Dermis blood vessel endothelial cell (primary cell): ENCODE data around the gene KLK10. TPM values are rescaled to one million over a fixed set of nuclear protein-coding genes. Genes with fewer than 3 reads are reported as not detected.

ENCODE experiments used
- DNase-seq: peaks from one replicate; pipeline ENCODE4 v3.0.0; 2010
- total RNA-seq: library from RNA; depleted of rRNA; stranded (reverse); fragments of >200 nt; gene quantifications from 2 replicates; pipeline ENCODE4 v1.2.3, GENCODE V29; 2014

KLK10 gene
- total RNA-seq, 1 donor from 2014 or later = 1.0 TPM

DNA sequence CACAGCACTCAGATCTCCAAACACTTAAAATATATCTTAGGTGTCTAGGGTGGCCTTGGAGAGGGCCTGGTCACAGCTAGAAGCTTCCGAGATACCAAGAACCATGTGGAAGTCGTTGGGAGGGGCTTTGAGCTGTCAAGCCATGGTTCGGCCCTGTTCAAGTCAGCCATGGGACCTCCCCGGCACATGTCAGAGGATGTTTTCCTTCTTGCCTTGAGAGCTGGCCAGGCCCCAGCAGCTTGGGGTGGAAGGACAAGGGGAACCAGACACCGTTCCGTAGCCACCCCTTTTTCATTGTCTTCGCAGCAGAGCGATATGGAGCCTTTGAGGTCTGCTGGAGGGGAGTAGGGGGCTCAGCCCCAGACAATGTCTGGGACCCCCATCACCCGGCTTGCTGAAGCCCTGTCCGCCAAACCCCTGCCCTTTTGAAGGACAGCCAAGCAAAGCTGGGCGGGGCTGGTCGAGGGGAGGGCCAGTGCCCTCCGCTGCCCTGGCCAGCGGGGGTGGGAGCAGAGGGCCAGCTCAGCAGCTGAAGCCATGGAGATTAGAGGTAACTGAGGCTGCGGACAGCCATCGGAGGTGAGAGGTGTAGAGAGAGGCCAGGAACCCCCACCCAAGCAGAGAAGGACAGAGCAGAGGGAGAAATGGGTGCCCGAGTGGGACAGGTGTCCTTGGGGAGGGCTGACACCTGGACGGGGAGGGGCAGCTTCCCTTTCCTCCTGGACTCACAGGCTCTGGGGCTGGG is 6.5 kb upstream of the KLK10 start:
- DNase-seq = no peak

DNA sequence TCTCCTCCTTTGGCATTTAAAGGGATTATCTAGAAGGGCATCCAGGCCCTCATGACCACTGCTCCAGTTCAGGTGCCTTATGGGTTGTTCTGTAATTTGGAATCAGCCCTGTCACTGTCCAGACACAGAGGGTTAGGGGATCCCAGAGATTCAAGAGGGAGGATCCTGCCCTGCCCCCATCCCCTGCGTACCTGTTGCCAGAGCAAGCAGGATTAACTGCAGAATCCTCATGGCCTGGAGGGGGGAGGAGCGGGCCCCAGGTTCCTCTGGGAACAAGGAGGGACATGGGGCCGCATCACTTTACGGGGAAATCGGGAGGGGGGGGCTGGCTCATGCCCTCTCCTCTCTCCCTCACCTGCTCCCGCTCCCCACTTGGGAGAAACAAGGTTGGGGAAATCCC is 5.9 kb upstream of the KLK10 start:
- no peak for DNase-seq

- DNase-seq = no peak
Measured at GRCh38 chr19:51024924-51025323, 5.4 kb upstream of the KLK10 start.

DNA sequence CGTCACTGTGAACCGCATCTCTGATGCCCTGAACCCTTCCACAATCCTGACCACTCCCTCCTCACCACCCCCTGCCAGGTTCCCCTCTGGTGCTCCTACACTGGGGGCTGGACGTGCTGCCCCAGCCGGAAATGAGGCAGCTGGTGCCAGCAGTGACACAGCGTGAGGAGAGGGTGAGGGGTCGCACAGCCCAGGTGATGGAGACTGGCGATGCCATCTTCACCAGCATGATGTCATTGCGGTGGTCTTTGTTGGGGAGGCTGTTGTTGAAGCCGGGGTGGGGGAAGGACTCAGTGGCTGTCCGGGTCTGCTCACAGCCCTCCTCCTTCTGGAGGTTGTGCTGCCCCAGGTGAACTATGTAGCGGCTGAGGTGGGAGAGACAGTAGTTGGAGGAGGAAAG is 4.4 kb upstream of the KLK10 start:
- DNase-seq = no peak

GRCh38 chr19:51022526-51022925 is 3.0 kb upstream of the KLK10 start:
- no peak for DNase-seq

- peak; percentile 68 for DNase-seq
Measured at GRCh38 chr19:51020988-51021651, 1.6 kb upstream of the KLK10 start.

GRCh38 chr19:51018745-51019543 is 565 bp downstream of the KLK10 start:
- DNase-seq = no peak

DNA sequence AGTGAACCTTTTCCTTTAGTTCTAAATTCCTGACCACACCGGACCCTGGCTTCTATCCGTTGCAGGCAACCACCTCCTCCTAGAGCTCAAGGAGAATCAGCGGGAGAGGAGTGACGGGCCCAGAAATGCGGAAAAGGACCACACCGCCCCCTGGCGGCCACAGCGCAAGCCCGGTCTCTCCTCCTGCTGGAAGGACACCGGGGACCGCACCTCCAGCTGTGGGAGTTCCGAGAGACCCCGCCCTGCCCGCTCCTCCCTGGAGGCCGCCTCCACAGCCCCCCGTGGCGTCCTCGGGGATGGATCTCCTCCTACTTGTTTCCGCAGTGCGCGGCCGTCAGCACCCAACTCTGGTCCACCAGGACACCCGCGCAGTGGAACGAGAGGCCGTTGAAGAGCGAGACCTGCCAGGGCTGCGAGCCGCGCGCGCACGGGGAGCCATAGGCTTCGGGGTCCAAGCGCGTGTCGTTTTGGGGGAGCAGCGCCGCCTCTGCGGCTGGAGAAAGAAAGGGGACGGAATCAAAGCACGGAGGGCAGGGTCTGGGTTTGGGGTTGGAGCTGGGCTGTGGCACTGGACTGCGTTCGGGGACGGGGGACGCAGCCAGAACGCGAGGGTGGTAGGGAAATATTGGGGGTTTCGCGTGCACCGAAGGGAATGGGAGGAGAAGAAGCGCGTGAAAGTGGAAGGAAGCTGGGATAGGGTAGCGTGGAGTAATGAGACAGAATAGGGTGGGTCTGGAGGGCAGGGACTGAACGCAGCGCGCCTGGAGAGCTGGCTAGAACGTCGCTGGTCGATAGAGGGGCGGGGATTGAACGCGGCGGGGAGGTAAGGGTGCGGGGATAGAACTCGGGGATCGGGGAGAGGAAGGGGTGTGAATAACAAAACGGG is 2.5 kb downstream of the KLK10 start:
- DNase-seq = peak; percentile 73

- DNase-seq = no peak
Measured at GRCh38 chr19:51015691-51016267, 3.7 kb downstream of the KLK10 start.

DNA sequence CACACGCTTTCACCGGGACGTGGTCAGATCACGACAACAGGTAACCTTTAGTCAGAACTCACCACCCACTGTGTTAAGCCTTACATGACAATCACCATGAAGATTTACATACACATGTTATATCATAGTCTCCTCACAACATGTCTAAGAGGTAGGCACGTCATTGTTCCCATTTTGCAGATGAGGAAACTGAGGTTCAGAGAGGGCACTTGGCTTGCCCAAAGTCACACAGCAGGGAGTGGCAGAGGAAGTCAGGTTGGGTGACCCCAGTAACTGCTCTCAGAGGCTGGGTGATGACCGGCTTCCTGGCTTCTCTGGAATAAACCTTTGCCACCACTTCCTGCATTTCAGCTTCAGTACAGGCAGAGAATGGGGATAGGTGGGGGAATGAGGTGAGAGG is 5.3 kb downstream of the KLK10 start:
- DNase-seq = no peak

GRCh38 chr19:51012661-51013190 is 6.8 kb downstream of the KLK10 start:
- DNase-seq = no peak

GRCh38 chr19:51010066-51010795 is 9.3 kb downstream of the KLK10 start:
- no peak for DNase-seq

GRCh38 chr19:51009061-51009891 is 10.2 kb downstream of the KLK10 start:
- no peak for DNase-seq

- DNase-seq = no peak
Measured at GRCh38 chr19:51007488-51007887, 12.0 kb downstream of the KLK10 start.

GRCh38 chr19:51006406-51006805 is 13.1 kb downstream of the KLK10 start:
- no peak for DNase-seq

GRCh38 chr19:51005248-51005647 is 14.3 kb downstream of the KLK10 start:
- DNase-seq = no peak

- no peak for DNase-seq
Measured at GRCh38 chr19:51003316-51003715, 16.2 kb downstream of the KLK10 start.

GRCh38 chr19:51002542-51003311 is 16.8 kb downstream of the KLK10 start:
- DNase-seq = peak; percentile 16

- no peak for DNase-seq
Measured at GRCh38 chr19:51002089-51002532, 17.4 kb downstream of the KLK10 start.
